Measurements from ENCODE around the gene TPO.
A peak's percentile ranks its signal among the peaks of the same experiment; 100 is the strongest.

Gene TPO

DNA sequence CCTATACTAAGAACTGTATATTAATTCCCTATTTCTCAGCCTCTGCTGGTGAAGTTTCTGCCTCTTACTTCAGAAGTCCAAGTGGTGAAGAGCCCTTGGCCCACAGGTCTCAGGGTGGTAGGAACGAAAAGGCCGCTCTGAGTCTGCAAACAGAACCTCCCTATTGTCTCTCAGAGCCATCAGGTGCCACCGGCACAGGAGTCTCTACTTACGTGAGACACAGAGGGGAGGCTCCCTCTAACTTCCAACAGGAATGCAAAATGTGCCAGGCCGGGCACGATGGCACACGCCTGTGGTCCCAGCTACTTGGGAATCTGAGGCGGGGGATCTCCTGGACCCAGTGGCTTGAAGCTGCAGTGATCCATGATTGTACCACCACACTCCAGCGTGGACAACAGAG is 143.0 kb downstream of the TPO start:
- TF ChIP-seq FOXP2 (optimal IDR thresholded peaks at IDR 0.05; ENCODE audit: borderline replicate concordance, extremely low read depth, extremely low read length, insufficient read depth) (no peak), SIN3A (IDR thresholded peaks at IDR 0.05; ENCODE audit: borderline replicate concordance, insufficient read depth, low read length) (no peak), POLR2AphosphoS5 (IDR thresholded peaks at IDR 0.05; ENCODE audit: low read depth, low read length) (no peak), TAF1 (IDR thresholded peaks at IDR 0.05; ENCODE audit: borderline replicate concordance, insufficient read depth, low read length) (no peak)
- TF ChIP-seq, protein P1, sequence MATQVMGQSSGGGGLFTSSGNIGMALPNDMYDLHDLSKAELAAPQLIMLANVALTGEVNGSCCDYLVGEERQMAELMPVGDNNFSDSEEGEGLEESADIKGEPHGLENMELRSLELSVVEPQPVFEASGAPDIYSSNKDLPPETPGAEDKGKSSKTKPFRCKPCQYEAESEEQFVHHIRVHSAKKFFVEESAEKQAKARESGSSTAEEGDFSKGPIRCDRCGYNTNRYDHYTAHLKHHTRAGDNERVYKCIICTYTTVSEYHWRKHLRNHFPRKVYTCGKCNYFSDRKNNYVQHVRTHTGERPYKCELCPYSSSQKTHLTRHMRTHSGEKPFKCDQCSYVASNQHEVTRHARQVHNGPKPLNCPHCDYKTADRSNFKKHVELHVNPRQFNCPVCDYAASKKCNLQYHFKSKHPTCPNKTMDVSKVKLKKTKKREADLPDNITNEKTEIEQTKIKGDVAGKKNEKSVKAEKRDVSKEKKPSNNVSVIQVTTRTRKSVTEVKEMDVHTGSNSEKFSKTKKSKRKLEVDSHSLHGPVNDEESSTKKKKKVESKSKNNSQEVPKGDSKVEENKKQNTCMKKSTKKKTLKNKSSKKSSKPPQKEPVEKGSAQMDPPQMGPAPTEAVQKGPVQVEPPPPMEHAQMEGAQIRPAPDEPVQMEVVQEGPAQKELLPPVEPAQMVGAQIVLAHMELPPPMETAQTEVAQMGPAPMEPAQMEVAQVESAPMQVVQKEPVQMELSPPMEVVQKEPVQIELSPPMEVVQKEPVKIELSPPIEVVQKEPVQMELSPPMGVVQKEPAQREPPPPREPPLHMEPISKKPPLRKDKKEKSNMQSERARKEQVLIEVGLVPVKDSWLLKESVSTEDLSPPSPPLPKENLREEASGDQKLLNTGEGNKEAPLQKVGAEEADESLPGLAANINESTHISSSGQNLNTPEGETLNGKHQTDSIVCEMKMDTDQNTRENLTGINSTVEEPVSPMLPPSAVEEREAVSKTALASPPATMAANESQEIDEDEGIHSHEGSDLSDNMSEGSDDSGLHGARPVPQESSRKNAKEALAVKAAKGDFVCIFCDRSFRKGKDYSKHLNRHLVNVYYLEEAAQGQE (IDR thresholded peaks at IDR 0.05; ENCODE audit: insufficient read depth in 1 of 2, low read depth in 2 of 2, low read length in 2 of 2): no peak

DNA sequence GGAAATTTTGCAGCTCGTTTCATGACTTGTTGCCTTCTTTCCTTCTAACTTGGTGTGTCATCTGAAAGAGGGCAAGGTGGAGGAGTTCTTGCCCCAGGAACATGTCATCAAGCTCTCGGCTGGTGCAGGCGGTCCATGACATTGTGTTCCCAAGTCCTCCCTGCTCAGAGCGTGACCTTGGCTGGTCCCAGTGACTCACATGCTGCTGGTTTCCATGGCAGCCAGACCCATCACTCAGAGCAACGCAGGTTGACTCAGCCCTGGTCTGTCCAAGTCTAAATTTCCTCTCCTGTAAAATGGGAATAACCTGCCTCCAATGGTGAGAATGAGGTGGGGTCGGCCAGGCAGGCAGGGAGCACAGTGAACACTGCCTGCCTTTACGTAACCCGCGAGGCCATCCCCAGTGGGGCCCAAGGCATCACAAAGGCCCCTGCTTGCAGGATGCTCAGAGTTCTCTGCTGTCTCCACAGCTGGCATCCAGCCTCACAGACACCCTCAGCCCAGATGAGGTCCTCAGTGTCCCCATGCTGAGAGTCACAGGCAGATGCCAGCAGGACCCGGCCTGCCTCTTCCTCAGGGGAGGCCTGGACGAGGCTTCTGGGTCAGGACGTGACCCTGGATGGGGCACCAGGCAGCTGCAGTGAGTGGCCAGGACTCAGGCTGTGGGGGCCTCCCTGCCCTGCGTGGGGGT is 143.7 kb downstream of the TPO start:
- TF ChIP-seq, protein P1 (IDR thresholded peaks at IDR 0.05; ENCODE audit: insufficient read depth in 1 of 2, low read depth in 2 of 2, low read length in 2 of 2): no peak
- TF ChIP-seq FOXP2 (optimal IDR thresholded peaks at IDR 0.05; ENCODE audit: borderline replicate concordance, extremely low read depth, extremely low read length, insufficient read depth): peak; percentile 8

DNA sequence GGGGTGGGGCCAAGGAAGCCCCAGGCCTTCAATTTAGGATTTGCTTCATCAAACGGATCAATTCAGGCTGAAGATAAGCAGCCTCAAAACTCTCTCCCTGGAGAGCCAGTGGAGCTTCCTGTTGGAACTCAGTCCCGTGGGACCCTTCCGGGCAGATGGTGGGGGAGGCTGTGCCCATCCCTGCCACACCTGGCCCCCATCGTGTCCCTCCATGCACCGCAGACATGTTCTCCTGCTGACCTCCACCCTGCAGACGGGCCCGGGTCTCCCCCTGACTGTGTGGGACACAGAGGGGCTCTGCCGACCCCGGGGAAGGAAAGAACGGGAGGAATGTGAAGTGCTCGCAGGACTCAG is 144.2 kb downstream of the TPO start:
- TF ChIP-seq SIN3A (IDR thresholded peaks at IDR 0.05; ENCODE audit: borderline replicate concordance, insufficient read depth, low read length) (no peak), TAF1 (IDR thresholded peaks at IDR 0.05; ENCODE audit: borderline replicate concordance, insufficient read depth, low read length) (no peak), FOXP2 (optimal IDR thresholded peaks at IDR 0.05; ENCODE audit: borderline replicate concordance, extremely low read depth, extremely low read length, insufficient read depth) (no peak), POLR2AphosphoS5 (IDR thresholded peaks at IDR 0.05; ENCODE audit: low read depth, low read length) (no peak)
- TF ChIP-seq, protein P1 (IDR thresholded peaks at IDR 0.05; ENCODE audit: insufficient read depth in 1 of 2, low read depth in 2 of 2, low read length in 2 of 2): no peak

DNA sequence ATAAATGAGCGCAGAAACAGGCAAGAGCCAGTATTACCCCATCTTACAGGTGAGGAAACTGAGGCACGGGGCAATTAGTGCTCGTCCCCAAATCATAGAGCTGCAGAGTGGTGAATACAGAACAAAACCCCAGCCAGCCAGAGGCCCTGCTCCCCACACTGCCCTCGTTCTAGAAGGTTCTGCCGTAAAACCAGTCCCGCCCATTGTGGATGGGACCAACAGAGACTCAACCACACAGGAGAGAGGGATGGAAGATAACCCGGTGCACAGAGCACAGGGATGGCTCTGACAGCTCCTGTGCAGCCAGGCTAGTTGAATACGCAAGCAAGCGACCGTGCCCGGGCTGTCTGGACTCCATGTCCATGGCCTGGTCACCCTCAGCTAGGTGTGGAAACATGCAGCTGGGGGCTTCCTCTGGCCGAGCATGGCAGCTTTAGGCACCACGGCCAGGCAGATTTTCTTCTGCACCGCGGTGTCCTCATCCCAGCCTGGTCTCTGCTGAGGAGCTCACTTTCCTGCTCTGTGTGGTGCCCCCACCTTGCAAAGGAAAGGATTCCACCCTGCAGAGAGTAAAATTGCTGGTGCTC is 146.4 kb downstream of the TPO start:
- TF ChIP-seq POLR2AphosphoS5 (IDR thresholded peaks at IDR 0.05; ENCODE audit: low read depth, low read length) (no peak), FOXP2 (optimal IDR thresholded peaks at IDR 0.05; ENCODE audit: borderline replicate concordance, extremely low read depth, extremely low read length, insufficient read depth) (no peak), TAF1 (IDR thresholded peaks at IDR 0.05; ENCODE audit: borderline replicate concordance, insufficient read depth, low read length) (no peak), SIN3A (IDR thresholded peaks at IDR 0.05; ENCODE audit: borderline replicate concordance, insufficient read depth, low read length) (no peak)
- TF ChIP-seq, protein P1 (IDR thresholded peaks at IDR 0.05; ENCODE audit: insufficient read depth in 1 of 2, low read depth in 2 of 2, low read length in 2 of 2): no peak

Measured in PFSK-1 (cell line).